HG02938 (cell line): ENCODE data around the gene RALGAPA2.
"Not testable (repeated sequence)": the region's sequence is repeated elsewhere in the genome, so short reads cannot be mapped to it uniquely, and the experiment has no call there.

Experiments
- ATAC-seq: cut with Tn5 transposase; IDR thresholded peaks from one replicate; pipeline ENCODE4 v1.9.1; 2021; ENCODE audit warnings: mild to moderate bottlenecking, moderate library complexity; ENCODE audit not compliant: unreplicated experiment

The RALGAPA2 gene

DNA sequence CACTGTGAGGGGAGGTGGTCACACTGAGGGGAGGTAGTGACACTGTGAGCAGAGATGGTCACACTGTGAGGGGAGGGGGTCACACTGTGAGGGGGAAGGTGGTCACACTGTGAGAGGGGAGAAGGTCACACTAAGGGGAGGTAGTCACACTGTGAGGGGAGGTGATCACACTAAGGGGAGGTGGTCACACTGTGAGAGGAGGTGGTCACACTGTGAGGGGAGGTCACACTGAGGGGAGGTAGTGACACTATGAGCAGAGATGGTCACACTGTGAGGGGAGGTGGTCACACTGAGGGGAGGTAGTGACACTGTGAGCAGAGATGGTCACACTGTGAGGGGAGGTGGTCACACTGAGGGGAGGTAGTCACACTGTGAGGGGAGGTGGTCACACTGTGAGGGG lies 356.9 kb downstream of the RALGAPA2 start:
- ATAC-seq: not testable (repeated sequence)

DNA sequence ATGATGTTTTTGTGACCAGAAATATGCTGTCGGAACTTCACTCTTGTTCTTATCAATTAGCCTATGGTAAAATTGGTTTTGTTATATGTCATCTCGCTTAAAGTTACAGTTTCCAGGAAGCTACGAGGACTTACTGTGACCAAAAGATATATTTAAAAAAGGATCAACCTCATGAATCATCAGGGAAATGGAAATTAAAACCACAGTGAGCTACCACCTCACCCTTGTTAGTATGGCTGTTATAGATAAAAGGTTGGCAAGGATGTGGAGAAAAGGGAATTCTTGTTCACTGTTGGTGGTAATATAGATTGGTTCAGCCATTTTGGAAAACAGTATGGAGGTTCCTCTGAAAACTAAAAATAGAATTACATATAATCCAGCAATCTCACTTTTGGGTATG lies 358.9 kb downstream of the RALGAPA2 start:
- no peak for ATAC-seq

GRCh38 chr20:20344476-20344875 lies 368.0 kb downstream of the RALGAPA2 start:
- ATAC-seq: no peak

DNA sequence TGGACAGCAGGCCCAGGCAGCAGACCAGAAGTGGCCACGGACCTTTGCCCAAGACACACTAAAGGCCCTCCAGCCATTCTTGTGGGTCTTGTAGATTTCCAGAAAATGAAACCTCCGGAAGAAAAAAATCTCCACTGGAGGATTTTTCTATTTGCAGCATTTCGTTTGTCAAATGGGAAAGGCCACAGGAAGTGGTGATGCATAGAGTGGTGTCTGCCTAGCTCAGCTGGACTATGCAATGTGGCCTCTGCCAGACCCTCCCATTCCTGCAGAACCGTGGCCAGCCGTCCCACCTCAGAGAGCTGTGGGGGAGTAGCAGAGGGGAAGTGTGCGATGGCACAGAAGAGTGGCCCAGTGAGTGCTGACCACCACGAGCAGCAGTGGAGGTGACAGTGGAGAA lies 368.5 kb downstream of the RALGAPA2 start:
- no peak for ATAC-seq
